HEK293T (cell line): ENCODE measurements around the gene ATAD2B.

Source experiments
- CTBP1 ChIP-seq: fragments of 450-650 bp; IDR thresholded peaks from 2 replicates; pipeline ENCODE4 v1.6.1; 2016; ENCODE audit warnings: borderline replicate concordance
- SP1 ChIP-seq: fragments of 450-650 bp; IDR thresholded peaks from 2 replicates; pipeline ENCODE4 v1.6.1; 2017

GRCh38 chr2:23761638-23762037 is 165.3 kb downstream of the ATAD2B start:
- TF ChIP-seq SP1 (no peak), CTBP1 (no peak)
